ENCODE measurements around the gene DSCAML1.

The DSCAML1 gene

DNA sequence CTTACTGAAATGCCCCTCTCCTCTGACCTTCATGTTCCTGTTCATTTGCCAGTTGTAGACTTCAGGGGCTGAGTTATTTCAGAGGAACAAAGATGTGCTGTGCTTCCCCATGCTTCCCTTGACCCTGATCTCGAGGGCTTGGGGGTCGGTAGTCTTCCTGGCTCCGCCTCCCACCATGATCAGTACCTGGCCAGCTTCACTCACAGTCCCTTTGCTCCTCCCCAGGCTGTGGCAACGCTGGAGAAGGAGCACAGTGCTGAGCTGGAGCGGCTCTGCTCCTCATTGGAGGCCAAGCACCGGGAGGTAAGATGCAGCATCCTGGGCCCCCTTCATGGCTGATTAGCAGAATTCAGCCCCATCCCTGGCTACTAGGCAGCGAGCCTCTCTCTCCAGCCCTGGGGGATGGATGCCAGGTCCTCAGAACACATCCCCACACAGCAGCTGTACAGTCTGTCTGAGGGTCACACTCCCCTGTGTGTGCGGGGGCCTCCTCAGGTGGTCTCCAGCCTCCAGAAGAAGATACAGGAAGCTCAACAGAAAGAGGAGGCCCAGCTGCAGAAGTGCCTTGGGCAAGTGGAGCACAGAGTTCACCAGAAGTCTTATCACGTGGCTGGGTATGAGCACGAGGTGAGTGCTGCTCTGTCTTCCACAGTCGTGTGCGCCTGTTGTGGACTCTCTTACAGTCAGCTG lies 404.9 kb downstream of the DSCAML1 start:
- Histone ChIP-seq H4K91ac (ENCODE audit: low read depth, low read length) (no peak overlapping the region), H3K14ac (ENCODE audit: low read length) (no peak overlapping the region), H2AFZ (ENCODE audit: insufficient read depth, low read length, poor library complexity) (no peak overlapping the region), H2BK5ac (ENCODE audit: low read depth, low read length, poor library complexity) (no peak overlapping the region), H3K9me3 (ENCODE audit: insufficient read depth, low read depth, low read length) (peaks cover 6% of the 10 kb centered on the region), H3K79me2 (ENCODE audit: control insufficient read depth, insufficient read depth, low read length, poor library complexity) (no peaks in the 10 kb centered on the region), H2BK12ac (ENCODE audit: low read length) (no peak overlapping the region), H2AK5ac (ENCODE audit: low read length) (no peak overlapping the region), H3K18ac (ENCODE audit: low read length) (no peak overlapping the region), H3K9ac (ENCODE audit: low read length) (no peak overlapping the region), H3K27ac (ENCODE audit: low read depth, low read length) (no peak overlapping the region), H3K4ac (ENCODE audit: low read depth, low read length) (no peak overlapping the region), H3K4me2 (ENCODE audit: low read length) (no peak overlapping the region), H3K36me3 (ENCODE audit: control insufficient read depth in 1 of 2, insufficient read depth in 2 of 2, low read length in 2 of 2) (peaks cover 45 to 47% of the 10 kb centered on the region in 2 experiments), H3K4me3 (ENCODE audit: low read depth, low read length) (peak overlapping the region; percentile 14), H3K79me1 (ENCODE audit: low read length) (no peaks in the 10 kb centered on the region), H4K12ac (ENCODE audit: low read depth, low read length) (no peak overlapping the region), H3K23ac (ENCODE audit: low read length) (no peak overlapping the region), H3K4me1 (ENCODE audit: control insufficient read depth in 1 of 2, insufficient read depth in 2 of 2, low read length in 2 of 2) (peaks cover 4 to 6% of the 10 kb centered on the region in 2 experiments), H2BK120ac (ENCODE audit: insufficient read depth, low read length, poor library complexity) (no peak overlapping the region), H4K8ac (ENCODE audit: low read depth, low read length) (no peak overlapping the region), H3K27me3 (ENCODE audit: insufficient read depth, low read length) (no peaks in the 10 kb centered on the region)
- DNase-seq, result no peak
- WGBS (ENCODE audit: extremely low coverage, insufficient coverage, insufficient read length), result no CpG with 5 or more reads among the region's 12 CpGs

DNA sequence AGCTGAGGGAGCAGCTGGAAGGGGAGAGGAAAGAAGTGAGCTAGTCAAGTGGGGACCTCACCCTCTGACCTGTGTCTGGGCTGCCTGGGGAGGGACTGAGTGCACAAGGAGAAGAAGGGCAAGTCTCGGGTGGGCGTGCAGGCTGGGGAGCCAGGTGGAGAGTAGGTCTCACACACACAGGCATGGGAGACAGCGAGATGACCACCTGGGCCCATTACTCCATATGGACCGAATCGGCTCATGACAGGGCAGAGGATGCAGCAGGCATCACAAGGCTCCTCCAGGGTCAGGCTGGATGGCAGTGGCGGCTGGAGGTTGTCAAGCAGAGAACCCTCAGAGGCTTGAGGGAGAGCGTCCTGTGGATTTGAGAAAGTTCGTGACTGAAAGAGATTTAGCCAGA lies 405.8 kb downstream of the DSCAML1 start:
- no peaks in the 10 kb centered on the region for H3K27me3 ChIP-seq (ENCODE audit: insufficient read depth, low read length)
- no peak overlapping the region for H3K4ac ChIP-seq (ENCODE audit: low read depth, low read length)
- H3K9me3 ChIP-seq (ENCODE audit: insufficient read depth, low read depth, low read length), result peaks cover 6% of the 10 kb centered on the region
- no peak overlapping the region for H3K4me2 ChIP-seq (ENCODE audit: low read length)
- no peaks in the 10 kb centered on the region for H3K79me2 ChIP-seq (ENCODE audit: control insufficient read depth, insufficient read depth, low read length, poor library complexity)
- no peak overlapping the region for H2AK5ac ChIP-seq (ENCODE audit: low read length)
- H4K12ac ChIP-seq (ENCODE audit: low read depth, low read length), result no peak overlapping the region
- H2BK5ac ChIP-seq (ENCODE audit: low read depth, low read length, poor library complexity), result no peak overlapping the region
- no peak overlapping the region for H2BK12ac ChIP-seq (ENCODE audit: low read length)
- no peaks in the 10 kb centered on the region for H3K79me1 ChIP-seq (ENCODE audit: low read length)
- no peak overlapping the region for H4K8ac ChIP-seq (ENCODE audit: low read depth, low read length)
- no peak overlapping the region for H3K4me3 ChIP-seq (ENCODE audit: low read depth, low read length)
- no peak overlapping the region for H2AFZ ChIP-seq (ENCODE audit: insufficient read depth, low read length, poor library complexity)
- H3K18ac ChIP-seq (ENCODE audit: low read length), result no peak overlapping the region
- no peak overlapping the region for H3K23ac ChIP-seq (ENCODE audit: low read length)
- no peak overlapping the region for H4K91ac ChIP-seq (ENCODE audit: low read depth, low read length)
- DNase-seq, result no peak
- H2BK120ac ChIP-seq (ENCODE audit: insufficient read depth, low read length, poor library complexity), result no peak overlapping the region
- peaks cover 38 to 39% of the 10 kb centered on the region in 2 experiments for H3K36me3 ChIP-seq (ENCODE audit: control insufficient read depth in 1 of 2, insufficient read depth in 2 of 2, low read length in 2 of 2)
- no peak overlapping the region for H3K9ac ChIP-seq (ENCODE audit: low read length)
- no peak overlapping the region for H3K14ac ChIP-seq (ENCODE audit: low read length)
- peaks cover 4 to 6% of the 10 kb centered on the region in 2 experiments for H3K4me1 ChIP-seq (ENCODE audit: control insufficient read depth in 1 of 2, insufficient read depth in 2 of 2, low read length in 2 of 2)
- WGBS (ENCODE audit: extremely low coverage, insufficient coverage, insufficient read length), result no CpG with 5 or more reads among the region's 8 CpGs
- H3K27ac ChIP-seq (ENCODE audit: low read depth, low read length), result no peak overlapping the region

DNA sequence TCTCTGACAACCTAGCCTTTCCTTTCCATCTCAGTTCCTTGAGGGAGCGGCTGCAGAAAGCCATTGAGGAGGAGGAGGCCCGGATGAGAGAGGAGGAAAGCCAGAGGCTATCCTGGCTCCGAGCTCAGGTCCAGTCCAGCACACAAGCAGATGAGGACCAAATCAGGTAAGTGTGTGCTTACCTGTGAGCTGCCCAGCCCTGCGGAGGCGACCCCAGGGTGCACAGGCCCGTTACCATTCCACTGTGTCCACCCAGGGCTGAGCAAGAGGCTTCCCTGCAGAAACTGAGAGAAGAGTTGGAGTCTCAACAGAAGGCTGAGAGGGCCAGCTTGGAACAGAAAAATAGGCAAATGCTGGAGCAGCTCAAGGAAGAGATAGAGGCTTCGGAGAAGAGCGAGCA lies 406.3 kb downstream of the DSCAML1 start:
- Histone ChIP-seq H3K23ac (ENCODE audit: low read length) (no peak overlapping the region), H2BK12ac (ENCODE audit: low read length) (no peak overlapping the region), H3K18ac (ENCODE audit: low read length) (no peak overlapping the region), H3K4me1 (ENCODE audit: control insufficient read depth in 1 of 2, insufficient read depth in 2 of 2, low read length in 2 of 2) (peaks cover 4 to 6% of the 10 kb centered on the region in 2 experiments), H3K4me3 (ENCODE audit: low read depth, low read length) (no peak overlapping the region), H3K79me2 (ENCODE audit: control insufficient read depth, insufficient read depth, low read length, poor library complexity) (no peaks in the 10 kb centered on the region), H4K91ac (ENCODE audit: low read depth, low read length) (no peak overlapping the region), H3K9me3 (ENCODE audit: insufficient read depth, low read depth, low read length) (peaks cover 6% of the 10 kb centered on the region), H4K8ac (ENCODE audit: low read depth, low read length) (no peak overlapping the region), H3K9ac (ENCODE audit: low read length) (no peak overlapping the region), H3K36me3 (ENCODE audit: control insufficient read depth in 1 of 2, insufficient read depth in 2 of 2, low read length in 2 of 2) (peaks cover 37 to 40% of the 10 kb centered on the region in 2 experiments), H2AK5ac (ENCODE audit: low read length) (no peak overlapping the region), H3K14ac (ENCODE audit: low read length) (no peak overlapping the region), H3K4me2 (ENCODE audit: low read length) (no peak overlapping the region), H3K27ac (ENCODE audit: low read depth, low read length) (no peak overlapping the region), H2AFZ (ENCODE audit: insufficient read depth, low read length, poor library complexity) (no peak overlapping the region), H4K12ac (ENCODE audit: low read depth, low read length) (no peak overlapping the region), H3K79me1 (ENCODE audit: low read length) (no peaks in the 10 kb centered on the region), H2BK120ac (ENCODE audit: insufficient read depth, low read length, poor library complexity) (no peak overlapping the region), H3K4ac (ENCODE audit: low read depth, low read length) (no peak overlapping the region), H3K27me3 (ENCODE audit: insufficient read depth, low read length) (no peaks in the 10 kb centered on the region), H2BK5ac (ENCODE audit: low read depth, low read length, poor library complexity) (no peak overlapping the region)
- WGBS (ENCODE audit: extremely low coverage, insufficient coverage, insufficient read length), result no CpG with 5 or more reads among the region's 8 CpGs
- DNase-seq, result no peak

DNA sequence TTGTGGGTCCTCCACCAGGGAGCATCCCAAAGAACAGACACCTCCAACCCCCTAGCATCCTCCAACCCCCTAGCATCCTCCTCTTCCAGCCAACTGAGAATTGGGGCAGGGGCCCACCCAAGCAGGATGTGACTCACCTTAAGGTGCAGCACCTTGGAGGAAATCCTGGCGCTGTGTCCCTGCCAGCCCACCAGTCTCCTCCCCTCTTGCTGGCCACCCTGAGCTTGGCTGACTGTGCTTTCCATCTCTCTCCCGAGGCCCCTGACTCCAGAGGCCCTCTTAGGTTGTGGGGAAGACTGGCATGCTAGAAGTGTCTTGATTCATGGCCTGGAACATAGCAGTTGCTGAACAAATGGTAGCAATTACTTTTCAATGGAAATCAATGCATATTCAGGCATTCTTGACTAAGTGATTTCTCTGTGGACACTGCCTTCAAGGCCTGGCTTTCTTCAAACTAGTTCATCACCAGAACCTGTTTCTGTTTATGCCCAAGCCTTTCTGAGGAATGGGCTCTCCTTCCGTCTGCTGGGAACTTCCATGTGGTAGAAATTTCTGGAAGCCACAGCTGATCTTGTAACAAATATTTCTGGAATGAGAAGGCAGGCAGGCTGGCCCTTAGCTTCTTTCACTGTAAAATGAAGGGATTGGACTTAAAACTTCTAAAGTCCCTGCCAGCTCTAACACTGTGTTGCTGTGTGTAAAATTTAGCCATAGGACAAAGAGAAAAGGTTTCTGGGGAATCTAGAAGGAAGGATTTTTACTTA lies 408.8 kb downstream of the DSCAML1 start:
- Histone ChIP-seq H4K12ac (ENCODE audit: low read depth, low read length) (no peak overlapping the region), H3K18ac (ENCODE audit: low read length) (no peak overlapping the region), H3K9me3 (ENCODE audit: insufficient read depth, low read depth, low read length) (peaks cover 8% of the 10 kb centered on the region), H2BK120ac (ENCODE audit: insufficient read depth, low read length, poor library complexity) (no peak overlapping the region), H3K27ac (ENCODE audit: low read depth, low read length) (no peak overlapping the region), H3K27me3 (ENCODE audit: insufficient read depth, low read length) (no peaks in the 10 kb centered on the region), H3K4me1 (ENCODE audit: control insufficient read depth in 1 of 2, insufficient read depth in 2 of 2, low read length in 2 of 2) (peaks cover 4 to 6% of the 10 kb centered on the region in 2 experiments), H3K23ac (ENCODE audit: low read length) (no peak overlapping the region), H3K4me3 (ENCODE audit: low read depth, low read length) (no peak overlapping the region), H3K4ac (ENCODE audit: low read depth, low read length) (no peak overlapping the region), H2AFZ (ENCODE audit: insufficient read depth, low read length, poor library complexity) (no peak overlapping the region), H3K14ac (ENCODE audit: low read length) (no peak overlapping the region), H3K79me2 (ENCODE audit: control insufficient read depth, insufficient read depth, low read length, poor library complexity) (no peaks in the 10 kb centered on the region), H3K36me3 (ENCODE audit: control insufficient read depth in 1 of 2, insufficient read depth in 2 of 2, low read length in 2 of 2) (peaks cover 23 to 29% of the 10 kb centered on the region in 2 experiments), H2AK5ac (ENCODE audit: low read length) (no peak overlapping the region), H3K79me1 (ENCODE audit: low read length) (no peaks in the 10 kb centered on the region), H3K4me2 (ENCODE audit: low read length) (no peak overlapping the region), H4K91ac (ENCODE audit: low read depth, low read length) (no peak overlapping the region), H2BK12ac (ENCODE audit: low read length) (no peak overlapping the region), H3K9ac (ENCODE audit: low read length) (peak overlapping the region; percentile 14), H2BK5ac (ENCODE audit: low read depth, low read length, poor library complexity) (no peak overlapping the region), H4K8ac (ENCODE audit: low read depth, low read length) (no peak overlapping the region)
- peak; percentile 20 to 42 for DNase-seq
- no CpG with 5 or more reads among the region's 3 CpGs for WGBS (ENCODE audit: extremely low coverage, insufficient coverage, insufficient read length)
